NK-92 (cell line): ENCODE results near the gene HEXD.
"Not testable (repeated sequence)": the region's sequence is repeated elsewhere in the genome, so short reads cannot be mapped to it uniquely, and the experiment has no call there.

ENCODE experiments used
- DNase-seq: peaks from one replicate; lab custom pipeline; 2025; ENCODE audit not compliant: unreplicated experiment; lab: John Stamatoyannopoulos, UW

HEXD gene

DNA sequence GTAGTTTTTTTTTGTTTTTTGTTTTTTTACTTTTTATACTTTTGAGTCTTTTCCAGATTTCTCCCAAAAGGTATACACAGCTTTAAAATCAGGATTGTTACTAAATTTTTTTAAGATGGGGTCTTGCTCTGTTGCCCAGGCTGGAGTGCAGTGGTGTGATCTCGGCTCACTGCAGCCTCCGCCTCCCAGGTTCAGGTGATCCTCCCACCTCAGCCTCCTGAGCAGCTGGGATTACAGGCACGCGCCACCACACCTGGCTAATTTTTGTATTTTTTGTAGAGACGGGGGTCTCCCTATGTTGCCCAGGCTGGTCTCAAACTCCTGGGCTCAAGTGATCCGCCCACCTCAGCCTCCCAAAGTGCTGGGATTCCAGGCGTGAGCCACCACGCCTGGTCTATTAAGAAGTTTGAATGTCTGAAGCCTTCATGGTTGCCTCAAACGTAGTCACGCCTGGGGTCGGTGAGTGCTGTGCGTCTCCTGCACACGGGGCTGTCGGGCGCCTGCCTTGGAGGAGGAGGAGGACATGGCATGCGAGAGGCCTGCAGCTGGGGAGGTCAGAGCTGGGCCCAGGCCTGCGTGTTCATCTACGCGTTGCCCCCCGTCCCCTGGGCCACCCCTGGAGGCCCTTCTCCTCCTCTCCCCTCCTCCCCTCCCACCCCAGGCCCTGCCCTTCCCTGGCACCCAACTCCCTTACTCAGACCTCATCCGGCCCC lies 35.8 kb upstream of the HEXD start:
- DNase-seq, result not testable (repeated sequence)

DNA sequence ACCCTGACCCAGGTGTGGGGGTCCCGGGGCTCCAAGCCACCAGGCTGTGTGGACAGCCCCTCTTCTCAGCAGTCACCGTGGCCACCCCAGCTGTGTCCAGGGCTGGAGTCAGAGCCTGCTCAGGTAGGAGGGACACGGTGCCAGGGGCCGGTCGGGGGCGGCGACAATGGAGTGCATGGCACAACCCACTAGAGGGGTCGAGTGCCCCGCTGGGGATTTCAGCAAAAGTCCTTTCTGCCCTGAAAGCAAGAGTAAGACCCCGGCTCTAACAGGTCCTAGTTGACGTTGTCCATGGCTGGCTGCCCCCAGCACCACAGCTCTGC lies 35.3 kb upstream of the HEXD start:
- no peak for DNase-seq

DNA sequence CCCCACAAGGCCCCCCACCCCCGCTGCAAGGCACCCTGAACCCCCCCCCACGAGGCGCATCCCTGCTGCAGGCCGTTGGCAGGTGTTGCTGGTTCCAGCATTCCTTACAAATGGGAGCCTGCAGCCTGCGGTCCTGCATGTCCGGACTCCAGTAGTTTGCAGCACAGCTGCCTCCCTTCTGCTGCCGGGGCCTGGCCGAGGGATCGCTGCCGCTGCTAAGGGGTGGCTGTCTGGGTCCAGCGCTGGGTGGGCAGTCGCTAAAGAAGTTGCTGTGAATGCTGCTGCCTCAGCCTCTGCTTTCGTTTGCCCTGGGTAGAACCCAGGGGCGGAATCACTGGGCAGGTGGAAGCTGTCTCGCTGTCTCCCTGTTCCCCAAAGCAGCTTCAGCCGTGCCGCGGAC lies 34.7 kb upstream of the HEXD start:
- DNase-seq, result no peak

DNA sequence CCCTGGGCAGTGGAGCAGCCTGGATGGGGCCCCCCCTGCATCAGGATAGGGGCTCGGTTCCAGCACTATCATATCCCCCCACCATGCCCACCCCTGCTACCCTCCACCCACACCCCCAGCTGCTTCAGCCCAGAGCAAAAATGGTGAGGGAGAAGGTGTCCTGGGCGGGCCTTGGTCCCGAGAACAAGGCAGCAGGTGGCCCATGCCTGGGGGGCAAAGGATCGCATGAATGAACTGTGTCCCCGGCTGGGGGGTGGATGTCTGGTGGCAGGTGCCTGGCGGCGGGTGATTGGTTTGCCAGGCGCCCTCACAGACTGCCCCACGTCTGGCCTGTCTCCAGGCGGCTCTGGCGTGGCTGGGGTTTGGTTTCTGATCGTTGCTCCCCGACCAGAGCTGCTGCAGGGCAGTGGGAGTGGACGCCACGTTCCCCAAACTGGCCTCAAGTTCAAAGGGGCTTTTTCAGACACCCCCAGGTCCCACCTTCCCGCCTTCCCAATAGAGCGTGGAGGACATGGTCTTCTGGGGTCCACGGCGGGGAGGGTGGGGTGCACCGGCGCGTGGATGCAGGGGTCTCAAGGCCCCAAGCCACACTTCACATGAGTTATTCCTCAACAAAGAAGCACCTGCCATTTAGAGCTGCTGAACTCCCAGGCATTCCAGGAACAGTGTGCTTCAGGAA lies 34.0 kb upstream of the HEXD start:
- no peak for DNase-seq

DNA sequence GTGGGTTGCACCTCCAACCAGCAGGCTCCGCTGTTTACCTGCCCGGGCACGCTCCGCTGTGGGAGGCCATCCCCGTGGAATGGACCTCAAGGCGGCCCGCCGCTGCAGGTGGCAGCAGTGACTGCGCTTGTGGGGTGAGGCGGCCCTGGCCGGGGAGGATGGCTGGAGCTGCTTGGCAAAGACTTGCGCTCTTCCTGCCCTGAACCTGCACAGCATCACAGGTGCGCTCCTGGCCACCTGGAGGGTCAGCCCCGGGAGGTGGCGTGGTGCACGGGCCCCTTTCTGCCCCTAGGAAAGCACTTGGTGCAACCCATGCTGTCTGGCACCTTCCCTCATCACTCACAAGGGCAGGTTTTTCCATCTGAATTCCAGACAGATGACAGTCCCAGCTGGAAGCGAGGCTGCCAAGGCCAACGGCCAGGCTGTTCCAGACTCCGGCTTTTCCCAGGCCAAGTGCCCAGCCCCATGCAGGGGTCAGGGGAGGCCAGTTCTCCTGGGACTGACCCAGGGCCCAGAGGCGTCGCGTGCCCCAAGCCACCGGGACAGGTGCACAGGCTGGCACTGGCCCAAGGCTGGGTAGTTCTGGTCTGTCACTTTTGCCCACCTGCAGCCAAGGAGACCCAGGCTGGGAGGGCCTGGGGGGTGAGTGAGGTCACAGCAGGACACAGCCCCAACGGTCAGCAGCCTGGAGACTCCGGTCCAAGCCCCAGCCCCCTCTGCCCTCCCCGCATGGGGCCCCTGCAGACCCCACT lies 33.2 kb upstream of the HEXD start:
- DNase-seq, result no peak

DNA sequence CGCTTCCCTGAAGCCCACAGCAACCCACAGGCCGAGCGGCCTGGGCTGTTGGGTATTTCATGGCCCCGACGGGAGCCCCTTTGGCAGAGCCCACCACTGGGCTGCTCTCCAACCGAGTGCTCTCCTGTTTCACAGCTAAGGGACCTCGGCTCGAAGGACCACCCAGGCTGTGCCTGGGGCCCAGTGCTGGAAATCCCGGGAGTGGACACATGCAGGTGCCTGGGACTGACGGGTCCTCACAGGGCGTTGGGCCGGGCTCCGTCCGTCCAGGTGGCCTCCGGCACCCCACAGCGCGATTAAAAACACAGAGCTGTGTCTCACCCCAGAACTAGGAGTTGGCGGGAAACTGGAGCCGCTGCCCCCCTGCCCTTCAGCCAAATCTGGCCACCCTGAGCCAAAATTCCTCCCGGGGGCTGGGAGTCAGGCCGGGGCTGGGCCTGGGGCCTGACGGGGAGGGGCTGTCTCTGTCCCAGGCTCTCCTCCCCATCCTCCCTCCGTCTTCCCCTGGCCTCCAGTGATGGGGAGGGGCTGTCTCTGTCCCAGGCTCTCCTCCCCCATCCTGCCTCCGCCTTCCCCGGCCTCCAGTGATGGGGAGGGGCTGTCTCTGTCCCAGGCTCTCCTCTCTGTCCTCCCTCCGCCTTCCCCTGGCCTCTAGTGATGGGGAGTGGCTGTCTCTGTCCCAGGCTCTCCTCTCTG lies 32.4 kb upstream of the HEXD start:
- no peak for DNase-seq

DNA sequence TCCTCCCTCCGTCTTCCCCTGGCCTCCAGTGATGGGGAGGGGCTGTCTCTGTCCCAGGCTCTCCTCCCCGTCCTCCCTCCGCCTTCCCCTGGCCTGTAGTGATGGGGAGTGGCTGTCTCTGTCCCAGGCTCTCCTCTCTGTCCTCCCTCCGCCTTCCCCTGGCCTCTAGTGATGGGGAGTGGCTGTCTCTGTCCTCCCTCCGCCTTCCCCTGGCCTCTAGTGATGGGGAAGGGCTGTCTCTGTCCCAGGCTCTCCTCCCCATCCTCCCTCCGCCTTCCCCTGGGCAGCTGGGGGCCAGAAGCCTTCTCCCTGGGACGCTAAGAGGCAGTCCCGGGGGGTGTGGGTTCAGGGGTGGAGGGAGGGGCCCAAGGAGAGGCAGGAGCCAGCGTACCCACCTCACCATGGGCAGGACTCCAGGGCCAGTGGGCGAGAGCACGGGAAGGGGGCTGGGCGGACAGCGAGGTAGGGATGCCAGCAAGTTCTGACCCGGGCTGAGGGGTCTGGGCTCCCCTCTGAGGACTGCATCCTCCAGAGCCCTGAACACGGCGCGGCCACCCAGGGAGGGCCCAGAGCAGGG lies 31.8 kb upstream of the HEXD start:
- DNase-seq, result no peak

DNA sequence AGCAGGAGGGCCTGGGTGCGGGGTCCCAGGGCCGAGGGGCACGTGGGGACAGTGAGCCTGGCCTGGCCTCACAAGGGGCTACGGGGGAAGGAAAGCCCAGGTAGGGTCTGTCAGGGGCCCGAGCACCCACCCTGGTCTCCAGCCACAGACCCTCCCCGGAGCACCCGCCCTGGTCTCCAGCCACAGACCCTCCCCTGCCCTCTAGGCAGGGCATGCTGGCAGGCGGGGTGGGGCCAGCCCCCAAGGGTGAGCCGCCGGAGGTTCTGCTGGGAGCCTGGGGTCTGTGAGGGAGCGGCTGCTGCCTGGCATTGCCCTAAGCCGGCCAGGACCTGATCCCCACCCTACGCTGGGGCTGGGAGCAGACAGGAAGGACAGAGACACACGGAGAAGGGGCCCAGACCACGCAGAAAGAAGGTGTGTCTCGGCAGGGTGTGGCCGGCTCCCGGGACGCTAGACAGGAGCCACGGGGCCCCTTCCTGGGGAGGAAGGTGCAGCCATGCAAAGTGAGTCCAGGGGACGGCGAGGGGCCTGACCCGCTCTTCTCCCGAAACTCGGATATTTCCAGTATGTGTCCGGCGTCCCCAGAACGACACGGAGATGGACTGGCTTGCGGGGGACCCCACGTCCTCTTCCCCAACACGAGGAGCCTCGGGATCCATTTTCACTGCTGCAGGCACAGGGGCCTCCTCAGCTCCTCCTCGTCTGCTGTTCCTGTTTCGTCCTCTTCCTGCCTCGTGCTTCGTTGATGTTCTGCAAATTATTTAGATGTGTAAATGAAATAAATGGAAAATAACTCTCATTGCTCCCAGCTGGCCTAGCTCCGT lies 31.1 kb upstream of the HEXD start:
- DNase-seq, result no peak

DNA sequence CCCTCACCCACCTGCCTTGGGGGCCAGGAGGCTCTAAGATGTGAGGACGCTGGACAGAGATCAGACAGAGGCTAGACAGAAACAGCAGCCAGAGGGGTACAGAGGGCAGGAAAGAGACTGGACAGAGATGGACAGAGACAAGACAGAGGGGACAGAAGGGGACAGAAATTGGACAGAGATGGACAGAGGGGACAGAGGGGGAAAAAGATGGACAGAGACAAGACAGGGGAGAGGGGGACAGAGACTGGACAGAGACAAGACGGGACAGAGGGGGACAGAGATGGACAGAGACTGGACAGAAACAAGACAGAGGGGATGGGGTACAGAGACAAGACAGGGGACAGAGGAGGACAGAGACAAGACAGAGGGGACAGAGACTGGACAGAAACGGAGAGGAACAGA lies 30.4 kb upstream of the HEXD start:
- no peak for DNase-seq

DNA sequence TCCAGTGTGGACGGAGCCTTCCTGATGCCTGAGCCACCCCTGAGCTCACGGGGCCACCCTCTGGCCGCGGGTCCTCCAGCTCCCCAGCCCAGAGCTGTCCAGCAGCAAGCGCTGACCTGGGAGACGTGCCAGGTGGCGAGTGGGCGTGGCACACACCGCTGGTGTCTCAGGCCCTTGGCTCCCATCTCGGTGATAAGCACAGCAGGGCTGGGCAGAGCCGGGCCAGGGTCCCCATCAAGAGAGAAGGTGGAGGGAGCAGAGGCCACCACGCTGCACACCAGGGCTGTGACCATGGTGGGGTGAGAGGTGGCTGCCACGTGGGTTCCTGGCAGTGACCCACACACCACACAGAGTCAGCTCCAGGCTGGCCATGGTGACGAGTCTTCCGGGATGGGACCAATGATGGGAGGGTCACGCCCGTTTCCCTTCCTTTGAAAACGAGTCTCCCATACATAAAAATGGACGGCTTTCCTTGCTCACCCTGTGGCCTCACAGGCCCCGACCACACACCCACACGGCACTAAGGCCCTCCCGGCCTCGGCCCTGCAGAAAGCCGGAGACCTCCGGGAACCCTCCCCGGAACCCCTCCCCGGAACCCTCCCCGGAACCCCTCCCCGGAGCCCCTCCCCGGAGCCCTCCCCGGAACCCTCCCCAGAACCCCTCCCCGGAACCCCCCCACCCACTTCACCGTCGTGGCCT lies 29.8 kb upstream of the HEXD start:
- DNase-seq, result no peak

DNA sequence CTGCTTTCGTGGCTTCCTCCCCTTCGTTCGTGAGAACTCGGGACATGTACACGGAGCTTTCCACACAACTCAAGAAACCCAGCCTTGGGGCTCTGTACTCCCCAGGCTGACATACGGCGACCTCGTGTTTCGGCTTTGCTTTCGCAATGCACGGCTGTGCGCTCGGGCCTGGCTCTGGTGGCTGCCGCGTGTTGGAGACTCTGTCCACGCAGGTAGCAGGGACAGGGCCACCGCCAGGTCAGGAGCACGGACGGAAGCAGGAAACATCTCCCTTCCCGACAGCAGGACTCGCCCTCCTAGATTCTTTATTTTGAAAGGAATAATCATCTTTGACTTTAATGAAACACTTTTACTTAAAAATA lies 29.2 kb upstream of the HEXD start:
- no peak for DNase-seq

DNA sequence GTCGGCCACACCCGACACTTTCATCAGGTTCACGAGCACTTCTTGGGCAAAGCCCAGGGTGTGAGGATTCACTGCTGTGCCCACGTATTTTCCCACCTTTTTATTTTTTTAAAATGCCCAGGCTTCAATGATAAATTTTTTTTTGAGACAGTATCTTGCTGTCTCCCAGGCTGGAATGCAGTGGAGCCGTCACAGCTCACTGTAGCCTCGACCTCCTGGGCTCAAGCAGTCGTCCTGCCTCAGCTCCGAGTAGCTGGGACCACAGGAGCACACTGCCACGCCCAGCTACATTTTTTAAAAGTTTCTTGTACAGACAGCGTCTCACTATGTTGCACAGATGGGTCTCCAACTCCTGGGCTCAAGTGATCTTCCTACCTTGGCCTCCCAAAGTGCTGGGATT lies 28.8 kb upstream of the HEXD start:
- DNase-seq, result no peak

DNA sequence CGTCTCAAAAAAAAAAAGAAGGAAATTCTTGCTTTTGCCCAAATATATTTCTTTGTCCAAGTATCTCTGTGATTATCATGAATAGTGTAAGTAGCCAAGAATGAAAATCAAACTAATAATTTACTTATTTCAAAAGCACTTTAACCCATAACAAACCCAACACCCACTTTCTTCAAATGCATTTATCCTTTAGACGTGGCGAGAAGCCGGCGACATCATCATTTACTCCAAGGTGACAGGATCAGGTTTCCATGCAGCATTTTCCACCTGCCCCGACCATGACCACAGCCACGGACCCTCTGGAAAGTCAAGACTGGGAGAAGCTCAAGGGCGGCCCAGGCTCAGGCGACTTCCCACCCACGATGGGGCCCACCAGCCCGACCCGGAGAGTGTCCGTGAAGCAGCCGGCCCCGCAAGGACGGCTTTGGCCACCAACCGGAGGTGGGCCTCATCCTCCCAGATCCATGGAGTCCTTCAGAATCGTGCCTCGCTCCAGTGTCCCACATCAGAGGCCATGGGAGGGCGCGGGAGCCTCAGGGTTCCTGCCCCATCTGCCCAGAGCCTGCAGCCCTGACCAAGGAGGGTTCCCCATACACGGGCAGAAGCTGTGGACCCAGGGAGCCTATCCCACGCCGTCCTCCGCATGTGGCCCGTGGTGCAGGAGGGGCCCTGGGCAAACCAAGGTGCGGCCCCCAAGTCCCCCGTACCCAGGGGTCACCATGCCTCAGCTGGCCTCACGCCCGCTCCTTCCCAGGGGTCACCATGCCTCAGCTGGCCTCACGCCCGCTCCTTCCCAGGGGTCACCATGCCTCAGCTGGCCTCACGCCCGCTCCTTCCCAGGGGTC lies 27.9 kb upstream of the HEXD start:
- no peak for DNase-seq

DNA sequence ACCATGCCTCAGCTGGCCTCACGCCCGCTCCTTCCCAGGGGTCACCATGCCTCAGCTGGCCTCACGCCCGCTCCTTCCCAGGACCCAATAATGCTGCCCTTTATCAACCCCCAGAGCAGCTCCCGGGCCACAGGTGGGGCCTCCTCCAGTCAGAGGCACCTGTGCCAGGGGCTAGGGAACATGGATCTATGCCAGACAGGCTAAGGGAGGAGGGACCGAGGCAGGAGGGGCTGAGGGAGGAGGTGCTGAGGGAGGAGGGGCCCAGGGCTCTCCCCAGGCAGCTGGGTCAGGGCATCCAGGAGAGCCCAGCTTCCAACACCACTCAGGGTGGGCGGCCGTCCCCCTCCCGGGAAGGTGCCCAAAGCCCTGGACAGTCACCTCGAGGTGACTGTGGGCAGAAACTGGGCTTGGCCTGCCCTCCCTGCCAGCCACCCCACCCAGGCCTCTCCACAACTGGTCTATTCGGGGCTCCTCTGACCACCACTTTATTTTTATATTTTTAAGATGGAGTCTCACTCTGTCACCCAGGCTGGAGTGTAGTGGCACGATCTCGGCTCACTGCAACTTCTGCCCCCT lies 27.2 kb upstream of the HEXD start:
- no peak for DNase-seq

DNA sequence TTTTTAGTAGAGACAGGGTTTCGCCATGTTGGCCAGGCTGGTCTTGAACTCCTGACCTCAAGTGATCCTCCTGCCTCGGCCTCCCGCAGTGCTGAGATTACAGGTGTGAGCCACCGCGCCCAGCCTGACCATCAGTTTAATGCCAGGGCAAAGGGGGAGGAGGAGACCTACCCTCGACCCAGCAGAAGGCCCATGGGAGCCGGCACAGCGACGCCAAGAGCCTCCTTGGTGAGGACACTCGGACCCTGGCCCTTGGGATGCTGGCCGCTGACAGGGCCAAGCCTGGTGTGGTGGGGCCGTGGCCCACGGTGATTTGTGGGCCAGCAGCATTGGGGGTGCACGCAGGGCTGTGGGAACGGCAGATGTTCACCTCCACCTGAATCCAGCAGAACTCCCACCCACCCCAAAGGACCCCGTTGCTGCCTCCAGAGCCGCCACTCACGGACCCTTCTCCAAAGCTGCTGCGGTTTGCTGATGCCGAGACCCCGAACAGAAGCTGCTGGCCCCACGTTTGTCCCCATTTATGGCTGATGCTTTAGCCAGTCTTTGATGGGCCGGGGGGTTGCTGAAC lies 26.6 kb upstream of the HEXD start:
- DNase-seq, result no peak

DNA sequence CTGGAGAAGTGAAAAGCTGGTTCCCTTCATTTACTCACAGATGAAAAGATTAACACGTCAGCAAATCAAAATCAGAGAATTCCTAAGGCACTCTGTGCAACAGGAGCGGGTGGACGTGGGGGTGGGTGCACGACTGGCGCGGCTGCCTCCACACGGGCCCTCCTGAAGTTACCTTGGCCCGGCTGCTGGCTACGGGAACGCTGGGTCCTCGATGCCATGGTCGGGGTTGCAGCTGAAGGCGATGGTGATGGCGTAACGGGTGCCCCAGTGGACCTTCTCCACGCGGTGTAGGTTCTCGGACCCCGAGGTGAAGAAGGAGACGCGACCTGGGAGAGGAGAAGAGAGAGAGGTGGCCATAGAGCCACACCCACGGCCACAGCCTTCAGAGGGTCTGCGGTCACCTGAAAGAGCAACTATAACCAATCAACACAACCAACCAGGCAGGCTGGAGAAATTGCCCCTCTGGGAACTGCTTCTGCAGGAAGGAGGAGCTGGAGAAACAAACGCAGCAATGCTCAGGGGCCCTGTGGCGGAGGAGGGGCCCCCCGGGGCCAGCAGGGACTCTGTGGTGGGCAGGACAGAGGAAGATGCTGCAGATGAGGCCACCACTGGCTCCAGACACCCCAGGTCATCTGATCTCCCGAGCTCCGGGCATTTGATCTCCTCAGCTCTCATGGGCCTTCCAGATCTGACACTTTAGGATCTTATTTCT lies 25.8 kb upstream of the HEXD start:
- DNase-seq, result no peak

DNA sequence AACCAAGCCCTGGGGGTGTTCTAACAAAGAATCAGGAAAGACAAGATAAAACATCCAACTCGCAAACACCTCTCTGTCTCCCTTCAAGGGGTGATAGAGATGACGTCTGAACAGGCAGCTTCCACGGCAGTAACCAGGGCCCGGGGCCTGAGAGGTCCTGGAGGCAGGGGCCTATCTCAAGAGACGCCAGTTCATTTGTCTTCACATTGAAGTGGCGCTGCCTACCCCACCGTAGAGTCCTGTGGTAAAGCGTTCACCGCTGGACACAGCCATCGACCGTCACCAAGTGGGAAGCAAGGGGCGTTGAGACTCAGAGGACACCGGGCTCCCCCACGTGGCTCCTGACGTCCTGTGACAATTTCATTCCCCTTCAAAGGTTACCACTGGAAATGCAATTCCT lies 25.2 kb upstream of the HEXD start:
- no peak for DNase-seq

DNA sequence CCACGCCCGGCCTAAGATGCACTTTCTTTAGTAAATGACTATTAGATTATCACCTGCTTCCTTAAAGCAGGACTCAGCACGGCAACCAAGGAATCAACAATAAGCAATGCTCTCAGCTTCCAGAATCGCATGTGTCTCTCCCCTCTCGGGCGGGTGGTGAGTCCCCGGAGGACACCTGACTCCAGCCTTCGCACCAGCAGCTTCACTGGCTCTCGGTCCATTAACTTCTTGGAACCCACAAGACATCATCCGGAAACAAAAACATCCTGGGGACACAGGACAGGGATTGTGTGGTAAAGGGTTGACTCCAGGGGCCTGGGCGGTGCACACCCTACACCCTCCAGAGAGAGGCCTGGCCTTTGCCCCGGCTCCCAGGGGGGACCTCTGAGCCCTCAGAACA lies 23.9 kb upstream of the HEXD start:
- no peak for DNase-seq
